OCI-LY7 (cell line): ENCODE measurements around the gene CCDC73. TPM values are rescaled to one million over a fixed set of nuclear protein-coding genes. Genes with fewer than 3 reads are reported as not detected.

Experiments
- BruUV-seq: library from RNA; stranded (reverse); fragments of 400-500 nt; replicated peaks from 2 replicates; lab custom pipeline; 2021; lab: Mats Ljungman, UMichigan
- CTCF ChIA-PET: fragments of 300-600 bp; sonication (Branson Sonifier 250); formaldehyde crosslinking; loops from one replicate; lab custom pipeline; 2022; ENCODE audit warnings: antibody characterized with exemption; ENCODE audit not compliant: unreplicated experiment; lab: Charles Lee
- POLR2A ChIA-PET: fragments of 300-600 bp; sonication (Branson Sonifier 250); formaldehyde crosslinking; loops from one replicate; lab custom pipeline; 2022; ENCODE audit warnings: antibody characterized with exemption; lab: Charles Lee
- DNase-seq: peaks from one replicate; pipeline ENCODE4 v3.0.0-alpha.2; 2015; ENCODE audit warnings: low spot score
- H2AFZ ChIP-seq: fragments of 200-600 bp; sonication (generic), shearing (Covaris generic); 2 replicates; pipeline ENCODE4 v1.6.1; 2014; ENCODE audit warnings: mild to moderate bottlenecking, antibody characterized with exemption, low read length, moderate library complexity
- H3K27ac ChIP-seq: fragments of 200-600 bp; sonication (generic); 2 replicates; pipeline ENCODE4 v1.5.1; 2014; ENCODE audit warnings: mixed run types, low read depth, mild to moderate bottlenecking, moderate library complexity, low read length, inconsistent platforms; ENCODE audit not compliant: poor library complexity, severe bottlenecking
- H3K36me3 ChIP-seq: fragments of 200-600 bp; sonication (generic); 2 replicates; pipeline ENCODE4 v1.6.1; 2014; ENCODE audit warnings: mild to moderate bottlenecking, antibody characterized with exemption, low read length, moderate library complexity, mixed read lengths; ENCODE audit not compliant: insufficient read depth
- H3K4me1 ChIP-seq: fragments of 200-600 bp; sonication (generic); 2 replicates; pipeline ENCODE4 v1.5.1; 2014; ENCODE audit warnings: mild to moderate bottlenecking, low read length; ENCODE audit not compliant: insufficient read depth, poor library complexity, severe bottlenecking
- H3K4me2 ChIP-seq: fragments of 200-600 bp; sonication (generic); 2 replicates; pipeline ENCODE4 v1.6.1; 2014; ENCODE audit warnings: mild to moderate bottlenecking, low read length
- H3K4me3 ChIP-seq: fragments of 200-600 bp; sonication (generic); 2 replicates; pipeline ENCODE4 v1.5.1; 2014; ENCODE audit warnings: mild to moderate bottlenecking, low read depth, low read length; ENCODE audit not compliant: poor library complexity, severe bottlenecking
- H3K79me2 ChIP-seq: fragments of 200-600 bp; sonication (generic); 2 replicates; pipeline ENCODE4 v1.6.1; 2016; ENCODE audit warnings: low read depth, mild to moderate bottlenecking, low read length, moderate library complexity, mixed read lengths; ENCODE audit not compliant: insufficient read depth
- H3K9me2 ChIP-seq: fragments of 200-600 bp; sonication (generic); 2 replicates; pipeline ENCODE4 v1.6.1; 2016; ENCODE audit warnings: mild to moderate bottlenecking, low read length, mixed read lengths; ENCODE audit not compliant: insufficient read depth
- H3K9me3 ChIP-seq: fragments of 200-600 bp; sonication (generic); 2 replicates; pipeline ENCODE4 v1.6.1; 2014; ENCODE audit warnings: mild to moderate bottlenecking, mixed run types, low read length, mixed read lengths
- H4K20me1 ChIP-seq: fragments of 200-600 bp; sonication (generic); 2 replicates; pipeline ENCODE4 v1.6.1; 2014; ENCODE audit warnings: mild to moderate bottlenecking, antibody characterized with exemption, low read length, moderate library complexity, mixed read lengths; ENCODE audit not compliant: insufficient read depth
- CTCF ChIP-seq: fragments of 200-600 bp; sonication (generic); conservative IDR thresholded peaks from 2 replicates; pipeline ENCODE4 v1.5.1; 2014; ENCODE audit warnings: mild to moderate bottlenecking, antibody characterized with exemption, low read length, moderate library complexity, mixed read lengths
- EZH2phosphoT487 ChIP-seq: fragments of 200-600 bp; sonication (generic); IDR thresholded peaks from 2 replicates; pipeline ENCODE4 v1.6.1; 2018; ENCODE audit warnings: low read depth, borderline replicate concordance, mild to moderate bottlenecking, mixed run types, antibody characterized with exemption, low read length, moderate library complexity, mixed read lengths
- intact Hi-C: fragments of 100-400 bp; cut with micrococcal nuclease; formaldehyde crosslinking; loops from one replicate; pipeline ENCODE4 v1.10.0; 2022; ENCODE audit not compliant: unreplicated experiment
- total RNA-seq, 2 experiments: library from RNA; depleted of rRNA in 1 of 2; stranded (reverse); fragments of >200 nt in 1 of 2; shearing (Covaris generic) in 1 of 2; gene quantifications; 2 replicates each; pipeline ENCODE4 v1.2.3, GENCODE V29; 2014 to 2022

CCDC73 gene
- total RNA-seq, 2 experiments from 2014 or later = not detected

GRCh38 chr11:32583459-32584271, 210.8 kb downstream of the CCDC73 start, which contains the start of gene EIF3M:
EIF3M (plus strand) TSS chr11:32583831; CDS start chr11:32583888, 57 bp downstream.
- H2AFZ ChIP-seq = peak within 1 kb of the TSS; percentile 81
- no peaks in the 10 kb centered on the region for H3K9me2 ChIP-seq
- peaks cover 32% of the 10 kb centered on the region for H3K36me3 ChIP-seq
- ChIA-PET POLR2A (interaction anchor here (0.6 to 1.6 kb wide), 6 partner anchors 11 to 279 kb away, joined by 3 to 6 read pairs (median 4); no protein-coding TSS in a partner anchor), CTCF (interaction anchor here (0.6 kb wide), 1 partner anchor 11 kb away, joined by 4 read pairs; no protein-coding TSS in a partner anchor)
- H4K20me1 ChIP-seq = peaks cover 39% of the 10 kb centered on the region
- intact Hi-C loops = loop anchor here (5.0 to 10.0 kb wide), 3 partner anchors 199 to 581 kb away; partner anchors contain the start of genes CSTF3 and QSER1
- H3K4me2 ChIP-seq = peak within 1 kb of the TSS; percentile 96
- H3K4me1 ChIP-seq = peaks cover 32% of the 10 kb centered on the region
- H3K27ac ChIP-seq = peak within 1 kb of the TSS; percentile 72
- TSS peak; percentile 71 for BruUV-seq
- H3K79me2 ChIP-seq = peaks cover 50% of the 10 kb centered on the region
- TF ChIP-seq EZH2phosphoT487 (no peak), CTCF (no peak)
- DNase-seq = peak; percentile 98
- peak within 1 kb of the TSS; percentile 98 for H3K4me3 ChIP-seq
- H3K9me3 ChIP-seq = no peaks in the 10 kb centered on the region

GRCh38 chr11:32581556-32581955, 212.9 kb downstream of the CCDC73 start:
- H3K9me2 ChIP-seq = no peaks in the 10 kb centered on the region
- H3K27ac ChIP-seq = no peak overlapping the region
- intact Hi-C loops = loop anchor here (5.0 to 10.0 kb wide), 3 partner anchors 201 to 583 kb away; partner anchors contain the start of genes CSTF3 and QSER1
- no peak overlapping the region for H2AFZ ChIP-seq
- H3K36me3 ChIP-seq = peaks cover 11% of the 10 kb centered on the region
- ChIA-PET POLR2A (interaction anchor here (0.7 kb wide), 1 partner anchor 25 kb away, joined by 3 read pairs; no protein-coding TSS in a partner anchor), CTCF (no interaction called here)
- no peaks in the 10 kb centered on the region for H3K9me3 ChIP-seq
- H3K4me1 ChIP-seq = peaks cover 24% of the 10 kb centered on the region
- no peak overlapping the region for H3K4me3 ChIP-seq
- TF ChIP-seq EZH2phosphoT487 (no peak), CTCF (no peak)
- no peak for DNase-seq
- peaks cover 20% of the 10 kb centered on the region for H4K20me1 ChIP-seq
- BruUV-seq = no TSS peak
- peaks cover 29% of the 10 kb centered on the region for H3K79me2 ChIP-seq
- no peak overlapping the region for H3K4me2 ChIP-seq
